SK-N-SH (cell line): ENCODE results near the gene PUM1. TPM values are rescaled to one million over a fixed set of nuclear protein-coding genes. Genes with fewer than 3 reads are reported as not detected.

Experiments
- CTCF ChIA-PET: fragments of 300-600, 350-600 bp; formaldehyde crosslinking; extraction: SDS; loops from one replicate; lab custom pipeline; 2021; lab: Yijun Ruan, JAX
- POLR2A ChIA-PET: fragments of 350-600 bp; sonication (Branson Sonifier 250); formaldehyde crosslinking; extraction: SDS; loops from one replicate; lab custom pipeline; 2020; ENCODE audit warnings: antibody characterized with exemption, inconsistent platforms; lab: Yijun Ruan, JAX
- DNase-seq: peaks from one replicate; pipeline ENCODE4 v3.0.0; 2012
- H2AFZ ChIP-seq: fragments of 200-600 bp; sonication (generic); 2 replicates; pipeline ENCODE4 v1.8.1; 2016; ENCODE audit warnings: antibody characterized with exemption, mild to moderate bottlenecking, low read depth
- H3F3A ChIP-seq: fragments of 200-600 bp; sonication (generic); replicated peaks from 2 replicates; pipeline ENCODE3; 2016; ENCODE audit warnings: antibody characterized with exemption, mild to moderate bottlenecking; ENCODE audit not compliant: insufficient read depth
- H3K27ac ChIP-seq, 2 experiments: fragments of 200-500 bp in 1 of 2; fragments of 200-600 bp in 1 of 2; sonication (Bioruptor generic) in 1 of 2; sonication (generic), shearing (Covaris generic) in 1 of 2; 2 replicates each; pipeline versions ENCODE4 v1.5.1 to v1.6.1; 2014 to 2016; ENCODE audit warnings: low read depth in 2 of 2, inconsistent platforms in 1 of 2, low read length in 1 of 2, mild to moderate bottlenecking in 1 of 2, mixed read lengths in 1 of 2
- H3K27me3 ChIP-seq: fragments of 200-600 bp; sonication (generic), shearing (Covaris generic); 2 replicates; pipeline ENCODE4 v1.6.1; 2016; ENCODE audit warnings: mixed run types; ENCODE audit not compliant: insufficient read depth
- H3K36me3 ChIP-seq, 2 experiments: fragments of 200-500 bp in 1 of 2; fragments of 200-600 bp in 1 of 2; sonication (Bioruptor generic) in 1 of 2; sonication (generic) in 1 of 2; replicated peaks in 1 of 2; 2 replicates each; pipeline versions ENCODE3 to v1.5.1; 2014 to 2016; ENCODE audit warnings: low read length in 1 of 2, mild to moderate bottlenecking in 1 of 2; ENCODE audit not compliant: insufficient read depth in 2 of 2, control insufficient read depth in 1 of 2
- H3K4me1 ChIP-seq, 2 experiments: fragments of 200-500 bp in 1 of 2; fragments of 200-600 bp in 1 of 2; sonication (Bioruptor generic) in 1 of 2; sonication (generic), shearing (Covaris generic) in 1 of 2; 2 replicates each; pipeline versions ENCODE4 v1.5.1 to v1.6.1; 2014 to 2016; ENCODE audit warnings: low read depth in 1 of 2, low read length in 1 of 2, mixed run types in 1 of 2; ENCODE audit not compliant: insufficient read depth in 2 of 2, control insufficient read depth in 1 of 2
- H3K4me2 ChIP-seq: fragments of 200-600 bp; sonication (generic), shearing (Covaris generic); 2 replicates; pipeline ENCODE4 v1.6.1; 2017; ENCODE audit warnings: mixed run types
- H3K4me3 ChIP-seq, 2 experiments: fragments of 200-500 bp in 1 of 2; fragments of 200-600 bp in 1 of 2; sonication (Bioruptor generic) in 1 of 2; sonication (generic), shearing (Covaris generic) in 1 of 2; 2 replicates each; pipeline versions ENCODE4 v1.5.1 to v1.8.1; 2014 to 2016; ENCODE audit warnings: low read depth in 2 of 2, inconsistent platforms in 1 of 2, low read length in 1 of 2, mild to moderate bottlenecking in 1 of 2, mixed read lengths in 1 of 2, moderate library complexity in 1 of 2
- H3K79me2 ChIP-seq: fragments of 200-600 bp; sonication (generic); 2 replicates; pipeline ENCODE4 v1.8.1; 2017; ENCODE audit warnings: mild to moderate bottlenecking; ENCODE audit not compliant: insufficient read depth
- H3K9ac ChIP-seq: fragments of 200-600 bp; sonication (generic); 2 replicates; pipeline ENCODE4 v1.6.1; 2017; ENCODE audit warnings: mixed run types
- H3K9me2 ChIP-seq: fragments of 200-600 bp; sonication (generic); 2 replicates; pipeline ENCODE4 v1.6.1; 2017; ENCODE audit warnings: mixed run types
- H3K9me3 ChIP-seq: fragments of 200-600 bp; sonication (generic); 2 replicates; pipeline ENCODE4 v1.6.1; 2017; ENCODE audit warnings: mixed run types, mild to moderate bottlenecking, moderate library complexity
- H4K20me1 ChIP-seq: fragments of 200-600 bp; sonication (generic); 2 replicates; pipeline ENCODE4 v1.6.1; 2017; ENCODE audit warnings: mild to moderate bottlenecking, mixed run types; ENCODE audit not compliant: insufficient read depth
- CTCF ChIP-seq: fragments of 200-600 bp; sonication (generic); IDR thresholded peaks from 2 replicates; pipeline ENCODE4 v1.6.1; 2017; ENCODE audit warnings: antibody characterized with exemption, mild to moderate bottlenecking, moderate library complexity
- ELF1 ChIP-seq: IDR thresholded peaks from 2 replicates; pipeline ENCODE4 v1.4.0; 2012
- EZH2phosphoT487 ChIP-seq: fragments of 200-600 bp; sonication (generic); IDR thresholded peaks from 2 replicates; pipeline ENCODE4 v1.6.1; 2017; ENCODE audit warnings: low read depth, mixed run types, mild to moderate bottlenecking, antibody characterized with exemption, moderate library complexity, borderline replicate concordance
- FOSL2 ChIP-seq: IDR thresholded peaks from 2 replicates; pipeline ENCODE4 v1.4.0; 2012; ENCODE audit warnings: low read depth, mild to moderate bottlenecking, moderate library complexity, borderline replicate concordance
- GABPA ChIP-seq: IDR thresholded peaks from 2 replicates; pipeline ENCODE4 v1.4.0; 2012; ENCODE audit warnings: low read depth, mild to moderate bottlenecking
- IRF3 ChIP-seq: fragments of 150-350 bp; IDR thresholded peaks from 2 replicates; pipeline ENCODE4 v1.6.1; 2016; ENCODE audit warnings: mild to moderate bottlenecking, low read depth, low read length
- MEF2A ChIP-seq: IDR thresholded peaks from 2 replicates; pipeline ENCODE4 v1.4.0; 2012; ENCODE audit warnings: low read depth, borderline replicate concordance
- NFIC ChIP-seq: IDR thresholded peaks from 2 replicates; pipeline ENCODE4 v1.4.0; 2012; ENCODE audit warnings: borderline replicate concordance
- POLR2AphosphoS5 ChIP-seq: IDR thresholded peaks from 2 replicates; pipeline ENCODE4 v1.6.1; 2012; ENCODE audit warnings: low read depth, low read length
- RAD21 ChIP-seq: IDR thresholded peaks from 2 replicates; pipeline ENCODE4 v1.6.1; 2012; ENCODE audit warnings: mild to moderate bottlenecking, low read length
- RCOR1 ChIP-seq: fragments of 150-350 bp; IDR thresholded peaks from 2 replicates; pipeline ENCODE4 v1.6.1; 2017; ENCODE audit warnings: antibody characterized with exemption, low read length
- REST ChIP-seq: IDR thresholded peaks from 2 replicates; pipeline ENCODE4 v1.6.1; 2012; ENCODE audit warnings: mild to moderate bottlenecking, low read depth, low read length, moderate library complexity
- RFX5 ChIP-seq: IDR thresholded peaks from 2 replicates; pipeline ENCODE4 v1.6.1; 2012; ENCODE audit warnings: mild to moderate bottlenecking, improper control_type of control experiment, low read length
- SIN3A ChIP-seq: IDR thresholded peaks from 2 replicates; pipeline ENCODE4 v1.6.1; 2012; ENCODE audit warnings: low read depth, mild to moderate bottlenecking, low read length, moderate library complexity, borderline replicate concordance
- SMC3 ChIP-seq: IDR thresholded peaks from 2 replicates; pipeline ENCODE4 v1.6.1; 2012; ENCODE audit warnings: low read depth, low read length, improper control_type of control experiment
- TCF12 ChIP-seq: IDR thresholded peaks from 2 replicates; pipeline ENCODE4 v1.4.0; 2012
- USF1 ChIP-seq: IDR thresholded peaks from 2 replicates; pipeline ENCODE4 v1.4.0; 2012; ENCODE audit warnings: low read depth, borderline replicate concordance
- WGBS: methylation state at CpG from one replicate; pipeline ENCODE4 v1.1.6; 2017; ENCODE audit warnings: low lambda C conversion rate; 5-methylcytosine and 5-hydroxymethylcytosine counted together
- polyA plus RNA-seq, 3 experiments: library from polyadenylated mRNA; depleted of rRNA; stranded (reverse); fragments of >200 nt; gene quantifications; 2 replicates each; pipeline ENCODE4 v1.2.3, GENCODE V29; 2012

PUM1 gene
- polyA plus RNA-seq, 1 of the 3 experiments (the other 2 are of a cell fraction) = 66.7 TPM

- TF ChIP-seq REST = no peak
These were observed 3.9 kb upstream of the PUM1 start (continued) for GRCh38 chr1:31069392-31069791.

- no peaks in the 10 kb centered on the region for H3K9me2 ChIP-seq
- H3K4me2 ChIP-seq = peak overlapping the region; percentile 66
- H3K27me3 ChIP-seq = no peaks in the 10 kb centered on the region
- H4K20me1 ChIP-seq = peaks cover 43% of the 10 kb centered on the region
- ChIA-PET CTCF (interaction anchor here (0.9 to 1.6 kb wide), 4 partner anchors 132 to 192 kb away, joined by 3 to 6 read pairs (median 3); no protein-coding TSS in a partner anchor), POLR2A (interaction anchor here (0.6 to 1.8 kb wide), 5 partner anchors 47 to 776 kb away, joined by 3 to 9 read pairs (median 3); no protein-coding TSS in a partner anchor)
- H3K27ac ChIP-seq = peak overlapping the region; percentile 95
- H3K9me3 ChIP-seq = no peaks in the 10 kb centered on the region
- peak overlapping the region; percentile 79 to 86 for H3K4me3 ChIP-seq
- H3F3A ChIP-seq = peaks cover 4% of the 10 kb centered on the region
- TF ChIP-seq GABPA (no peak), EZH2phosphoT487 (no peak), CTCF (no peak), NFIC (no peak), RFX5 (no peak), SIN3A (no peak; the same call in 1 of the 2 replicates), POLR2AphosphoS5 (no peak), RAD21 (no peak), TCF12 (no peak), RCOR1 (no peak), FOSL2 (no peak), USF1 (no peak), SMC3 (no peak), IRF3 (no peak), ELF1 (no peak), MEF2A (no peak)
- peak overlapping the region; percentile 94 for H3K9ac ChIP-seq
- peak overlapping the region; percentile 61; the same call in 1 of the 2 replicates for H2AFZ ChIP-seq
- 2% methylated on average over 18 of the region's 19 CpGs for WGBS
- DNase-seq = peak; percentile 37
- H3K4me1 ChIP-seq = peaks cover 0 to 7% of the 10 kb centered on the region in 2 experiments; a peak in 2 of 4 replicates
- peaks cover 0 to 3% of the 10 kb centered on the region in 2 experiments for H3K36me3 ChIP-seq
- peaks cover 56% of the 10 kb centered on the region for H3K79me2 ChIP-seq
These were observed 703 bp downstream of the PUM1 start for GRCh38 chr1:31064718-31065309.
